Stomach (tissue), 4 donors: ENCODE data around the gene SH2D3C.

Source experiments
- CTCF ChIP-seq, 7 experiments: fragments of 450-650 bp in 4 of 7; fragments of 200-600 bp in 3 of 7; sonication (generic) in 3 of 7; IDR thresholded peaks; one replicate each; pipeline ENCODE4 v1.5.1; 2016 to 2019; ENCODE audit warnings: antibody characterized with exemption in 7 of 7, control low read depth in 2 of 7, mild to moderate bottlenecking in 1 of 7
- POLR2A ChIP-seq, 4 donors: fragments of 450-650 bp; IDR thresholded peaks; one replicate each; pipeline ENCODE4 v1.6.1; 2016; ENCODE audit warnings: antibody characterized with exemption in 4 of 4, control low read depth in 2 of 4, mild to moderate bottlenecking in 1 of 4, moderate library complexity in 1 of 4
- POLR2AphosphoS5 ChIP-seq, 3 donors: sonication (generic); formaldehyde crosslinking; IDR thresholded peaks; one replicate each; pipeline ENCODE4 v1.6.1; 2016; ENCODE audit warnings: antibody characterized with exemption in 3 of 3

- no peak for TF ChIP-seq CTCF (IDR thresholded peaks at IDR 0.05)
- TF ChIP-seq POLR2A (IDR thresholded peaks at IDR 0.05) = no peak
- no peak for TF ChIP-seq POLR2AphosphoS5 (IDR thresholded peaks at IDR 0.05)
Measured at GRCh38 chr9:127707766-127708165, 70.7 kb downstream of the SH2D3C start.
